ENCODE measurements around the gene FBXL14.

DNA sequence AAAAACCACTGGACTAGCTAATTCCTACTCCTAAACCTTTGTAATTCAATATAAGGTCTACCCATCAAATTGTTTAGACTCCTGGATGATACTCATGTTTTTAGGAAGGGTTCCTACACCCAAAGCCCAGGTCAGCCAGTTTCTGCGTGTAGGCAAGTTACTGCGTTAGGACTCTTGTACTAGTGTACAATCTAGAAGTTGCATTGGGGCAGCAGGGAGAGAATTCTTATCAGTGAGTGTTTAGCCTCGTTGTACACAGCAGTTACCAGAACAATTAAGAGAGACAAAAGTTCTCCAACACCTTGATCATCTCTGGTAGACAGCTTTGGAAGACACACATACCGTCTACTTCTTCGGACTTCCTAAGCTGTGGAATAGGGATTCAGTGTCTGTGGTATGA is 29.2 kb downstream of the FBXL14 start:
- TF ChIP-seq REST (IDR thresholded peaks at IDR 0.05; ENCODE audit: low read depth) (no peak), NFIC (IDR thresholded peaks at IDR 0.05) (no peak), ZBTB7A (IDR thresholded peaks at IDR 0.05; ENCODE audit: low read depth) (no peak), CREB1 (IDR thresholded peaks at IDR 0.05; ENCODE audit: low read depth) (no peak), TAF1 (IDR thresholded peaks at IDR 0.05; ENCODE audit: low read depth) (no peak), EP300 (IDR thresholded peaks at IDR 0.05; ENCODE audit: borderline replicate concordance) (no peak), EGR1 (IDR thresholded peaks at IDR 0.05) (no peak), CEBPB (IDR thresholded peaks at IDR 0.05) (no peak), RAD21 (IDR thresholded peaks at IDR 0.05; ENCODE audit: low read depth) (no peak), YY1 (IDR thresholded peaks at IDR 0.05; ENCODE audit: low read depth) (no peak), USF1 (IDR thresholded peaks at IDR 0.05) (no peak)
- TF ChIP-seq, protein P1, sequence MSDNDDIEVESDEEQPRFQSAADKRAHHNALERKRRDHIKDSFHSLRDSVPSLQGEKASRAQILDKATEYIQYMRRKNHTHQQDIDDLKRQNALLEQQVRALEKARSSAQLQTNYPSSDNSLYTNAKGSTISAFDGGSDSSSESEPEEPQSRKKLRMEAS (IDR thresholded peaks at IDR 0.05), result no peak
